ENCODE measurements around the gene PIGO. TPM values are rescaled to one million over a fixed set of nuclear protein-coding genes. Genes with fewer than 3 reads are reported as not detected.

Gene PIGO
- total RNA-seq, 1 experiment from 2014 or later, result 23.4 TPM

GRCh38 chr9:35142037-35142436, 45.6 kb upstream of the PIGO start:
- H3K79me1 ChIP-seq (ENCODE audit: insufficient read depth, low read depth, low read length, poor library complexity, severe bottlenecking), result no peaks in the 10 kb centered on the region
- no peak overlapping the region for H2BK15ac ChIP-seq (ENCODE audit: low read depth, low read length)
- H2AFZ ChIP-seq (ENCODE audit: low read length), result no peak overlapping the region
- no peak overlapping the region for H2BK120ac ChIP-seq (ENCODE audit: low read depth, low read length, poor library complexity, severe bottlenecking)
- H3T11ph ChIP-seq (ENCODE audit: low read length), result no peak overlapping the region
- no peak overlapping the region for H3K18ac ChIP-seq (ENCODE audit: insufficient read length, low read depth, low read length)
- H4K5ac ChIP-seq (ENCODE audit: insufficient read length, low read depth, low read length), result no peak overlapping the region
- no peak overlapping the region for H2BK5ac ChIP-seq (ENCODE audit: insufficient read length, low read length)
- H3K23me2 ChIP-seq (ENCODE audit: insufficient read length, low read depth, low read length, poor library complexity, severe bottlenecking), result no peaks in the 10 kb centered on the region
- H3K27ac ChIP-seq (ENCODE audit: insufficient read length, low read depth, low read length), result no peak overlapping the region
- no peak overlapping the region for H3K27ac Mint-ChIP-seq
- no peak for TF ChIP-seq CTCF (conservative IDR thresholded peaks at IDR 0.05)
- no peak overlapping the region for H3K23ac ChIP-seq (ENCODE audit: insufficient read length, low read depth, low read length)
- no peak overlapping the region for H3K4me2 ChIP-seq (ENCODE audit: insufficient read depth, insufficient read length, low read length)
- H4K20me1 ChIP-seq (ENCODE audit: control insufficient read depth, insufficient read depth, insufficient read length), result no peaks in the 10 kb centered on the region
- H3K27me3 ChIP-seq (ENCODE audit: insufficient read depth, low read length), result no peaks in the 10 kb centered on the region
- no peak overlapping the region for H2BK20ac ChIP-seq (ENCODE audit: low read depth, low read length, poor library complexity, severe bottlenecking)
- H3K9ac ChIP-seq (ENCODE audit: extremely low read depth, insufficient read length, low read length), result no peak overlapping the region
- no peak overlapping the region for H4K91ac ChIP-seq (ENCODE audit: insufficient read length, low read depth, low read length)
- no peak overlapping the region for H4K8ac ChIP-seq (replicated peaks; ENCODE audit: insufficient read length, low read depth, low read length)
- H3K9me3 Mint-ChIP-seq, result peaks cover 40 to 52% of the 10 kb centered on the region in 2 experiments
- WGBS (ENCODE audit: extremely low coverage, insufficient read length, low lambda C conversion rate), result no CpG with 5 or more reads among the region's 5 CpGs
- no peak overlapping the region for H3K4me3 Mint-ChIP-seq
- H3K36me3 Mint-ChIP-seq (ENCODE audit: insufficient read depth in 1 of 3, low read depth in 3 of 3), result peaks cover 9 to 20% (median 16%) of the 10 kb centered on the region in 3 experiments
- no peaks in the 10 kb centered on the region for H3K4me1 ChIP-seq (ENCODE audit: insufficient read depth, low read length)
- no peak overlapping the region for H2BK12ac ChIP-seq (ENCODE audit: insufficient read length, low read depth, low read length)
- no peak overlapping the region for H3K4ac ChIP-seq (ENCODE audit: low read depth, low read length)
- H3K27me3 Mint-ChIP-seq (ENCODE audit: low read depth), result peaks cover 7% of the 10 kb centered on the region
- no peak overlapping the region for H3K56ac ChIP-seq (ENCODE audit: insufficient read length, low read depth, low read length)
- no peaks in the 10 kb centered on the region for H3K79me2 ChIP-seq (ENCODE audit: insufficient read depth, low read length)
- peaks cover 15% of the 10 kb centered on the region for H3K9me3 ChIP-seq (ENCODE audit: control insufficient read depth, low read depth, low read length)
- H2AK5ac ChIP-seq (ENCODE audit: insufficient read length, low read length), result no peak overlapping the region
- H3K4me1 Mint-ChIP-seq, result peaks cover 0 to 3% of the 10 kb centered on the region in 2 experiments; a peak in 2 of 4 replicates
- no peak overlapping the region for H3K14ac ChIP-seq (ENCODE audit: insufficient read depth, low read length)
- DNase-seq, result no peak

Measured in H9 (cell line).